WTC11 (cell line): ENCODE results near the gene MTA1. TPM values are rescaled to one million over a fixed set of nuclear protein-coding genes. Genes with fewer than 3 reads are reported as not detected.
A peak's percentile ranks its signal among the peaks of the same experiment; 100 is the strongest.

ENCODE experiments used
- ATAC-seq: fragments of 200-7000 bp; cut with Tn5 transposase; 2 replicates; pipeline ENCODE4 v1.10.0; 2021; ENCODE audit warnings: mild to moderate bottlenecking, moderate library complexity
- CTCF ChIA-PET: fragments of 300-600 bp; sonication (Branson Sonifier 250); formaldehyde crosslinking; loops from one replicate; lab custom pipeline; 2021; ENCODE audit warnings: antibody characterized with exemption; lab: Charles Lee
- POLR2A ChIA-PET: fragments of 350-600 bp; sonication (Branson Sonifier 250); formaldehyde crosslinking; loops from one replicate; lab custom pipeline; 2021; ENCODE audit warnings: antibody characterized with exemption; lab: Charles Lee
- DNase-seq: peaks from one replicate; pipeline ENCODE4 v3.0.0; 2021; ENCODE audit warnings: low spot score
- H3K27ac Mint-ChIP-seq: 2 replicates; pipeline ENCODE4 v1.8.0; 2021; ENCODE audit warnings: mixed read lengths
- H3K27me3 Mint-ChIP-seq: 2 replicates; pipeline ENCODE4 v1.8.0; 2021; ENCODE audit warnings: low read depth, mild to moderate bottlenecking, moderate library complexity, mixed read lengths
- H3K36me3 Mint-ChIP-seq: 2 replicates; pipeline ENCODE4 v1.8.0; 2021; ENCODE audit warnings: mixed read lengths
- H3K4me1 Mint-ChIP-seq: 2 replicates; pipeline ENCODE4 v1.8.0; 2022; ENCODE audit warnings: mixed read lengths
- H3K4me3 Mint-ChIP-seq: 2 replicates; pipeline ENCODE4 v1.8.0; 2021; ENCODE audit warnings: mild to moderate bottlenecking, moderate library complexity, mixed read lengths
- H3K9me3 Mint-ChIP-seq: 2 replicates; pipeline ENCODE4 v1.8.0; 2021; ENCODE audit warnings: mixed read lengths
- CREB1 ChIP-seq: sonication (generic); formaldehyde crosslinking; IDR thresholded peaks from 2 replicates; pipeline ENCODE4 v1.8.0; 2023; ENCODE audit warnings: mild to moderate bottlenecking, missing genetic modification reagents
- CREM ChIP-seq: sonication (generic); formaldehyde crosslinking; IDR thresholded peaks from 2 replicates; pipeline ENCODE4 v1.8.1; 2022; ENCODE audit warnings: mild to moderate bottlenecking, missing genetic modification reagents, moderate library complexity
- ETV6 ChIP-seq: sonication (generic); formaldehyde crosslinking; IDR thresholded peaks from 2 replicates; pipeline ENCODE4 v1.8.1; 2022; ENCODE audit warnings: mild to moderate bottlenecking, missing genetic modification reagents
- MLX ChIP-seq: sonication (generic); formaldehyde crosslinking; IDR thresholded peaks from 2 replicates; pipeline ENCODE4 v1.8.1; 2023; ENCODE audit warnings: mild to moderate bottlenecking, missing genetic modification reagents, moderate library complexity
- NR3C1 ChIP-seq: sonication (generic); formaldehyde crosslinking; conservative IDR thresholded peaks from 2 replicates; pipeline ENCODE4 v1.8.1; 2023; ENCODE audit warnings: low read depth, mild to moderate bottlenecking, missing genetic modification reagents
- RELA ChIP-seq: sonication (generic); formaldehyde crosslinking; IDR thresholded peaks from 2 replicates; pipeline ENCODE4 v1.8.1; 2022; ENCODE audit warnings: missing genetic modification reagents, mild to moderate bottlenecking, borderline replicate concordance
- ZMAT4 ChIP-seq: fragments of 250-450 bp; sonication (Bioruptor Pico); IDR thresholded peaks from 2 replicates; pipeline ENCODE4 v1.9.0; 2021; ENCODE audit warnings: mild to moderate bottlenecking
- ZNF232 ChIP-seq: sonication (generic); formaldehyde crosslinking; IDR thresholded peaks from 2 replicates; pipeline ENCODE4 v1.8.0; 2022; ENCODE audit warnings: mild to moderate bottlenecking, missing genetic modification reagents
- ZNF532 ChIP-seq: fragments of 250-450 bp; sonication (Bioruptor Pico); IDR thresholded peaks from 2 replicates; pipeline ENCODE4 v1.9.0; 2021; ENCODE audit warnings: mild to moderate bottlenecking, borderline replicate concordance
- total RNA-seq: library from RNA; stranded (reverse); gene quantifications from 3 replicates; pipeline ENCODE4 v1.2.3, GENCODE V29; 2021
- TF ChIP-seq, protein P1 (sequence below): sonication (generic); formaldehyde crosslinking; IDR thresholded peaks from 2 replicates; pipeline ENCODE4 v1.8.0; 2023; ENCODE audit warnings: mild to moderate bottlenecking, missing genetic modification reagents
- TF ChIP-seq, protein P2 (sequence below): fragments of 250-450 bp; sonication (Bioruptor Pico); conservative IDR thresholded peaks from 2 replicates; pipeline ENCODE4 v1.9.0; 2021; ENCODE audit warnings: mild to moderate bottlenecking
- TF ChIP-seq, protein P3 (sequence below): sonication (generic); formaldehyde crosslinking; IDR thresholded peaks from 2 replicates; pipeline ENCODE4 v1.8.0; 2022; ENCODE audit warnings: missing genetic modification reagents
- TF ChIP-seq, protein P4 (sequence below): sonication (generic); formaldehyde crosslinking; IDR thresholded peaks from 2 replicates; pipeline ENCODE4 v1.8.1; 2023; ENCODE audit warnings: mild to moderate bottlenecking, missing genetic modification reagents, borderline replicate concordance

MTA1 gene
- total RNA-seq, 1 experiment from 2014 or later: 279 TPM

DNA sequence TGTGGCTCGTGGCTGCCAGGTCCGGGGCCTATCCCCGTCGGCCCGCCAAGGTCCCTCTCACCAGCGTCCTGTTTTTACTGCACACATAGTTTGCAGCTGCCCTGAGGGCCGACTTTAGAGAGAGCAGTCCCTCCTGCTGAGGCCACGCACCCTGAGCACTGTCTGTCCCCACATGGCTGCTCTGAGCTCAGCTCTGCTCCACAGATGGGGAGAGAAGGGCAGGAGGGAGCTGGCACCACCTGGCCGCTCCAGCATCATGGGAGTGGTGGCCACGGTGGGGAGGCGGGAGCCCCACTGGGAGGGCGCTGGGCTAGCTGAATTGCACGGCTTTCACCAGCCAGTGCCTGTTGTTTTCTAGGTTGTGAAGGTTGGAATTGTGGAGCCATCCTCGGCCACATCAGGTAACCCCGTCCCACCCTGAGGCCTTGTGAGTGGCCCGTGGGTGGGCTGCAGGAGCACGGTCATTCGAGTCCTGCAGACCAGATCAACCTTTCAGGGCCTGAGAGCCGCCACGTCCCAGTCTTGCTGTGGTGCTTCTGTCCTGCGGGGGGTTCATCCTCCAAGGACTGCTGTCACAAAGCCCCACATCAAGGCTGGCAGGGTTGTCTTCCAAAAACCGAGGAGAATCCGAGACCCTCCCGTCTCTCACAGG lies 28.7 kb upstream of the MTA1 start:
- Mint-ChIP-seq H3K27ac (no peak overlapping the region), H3K4me3 (no peak overlapping the region), H3K36me3 (peaks cover 3% of the 10 kb centered on the region; the same call in 1 of the 2 replicates), H3K4me1 (no peaks in the 10 kb centered on the region), H3K27me3 (no peaks in the 10 kb centered on the region), H3K9me3 (no peaks in the 10 kb centered on the region)
- DNase-seq (no peak), ATAC-seq (no peak)
- CTCF ChIA-PET: interaction anchor here (1.7 to 3.2 kb wide), 3 partner anchors 13 to 90 kb away, joined by 4 to 18 read pairs (median 9); no protein-coding TSS in a partner anchor
- TF ChIP-seq ZNF232 (CRISPR knock-in tag): no peak
- TF ChIP-seq, protein P1, sequence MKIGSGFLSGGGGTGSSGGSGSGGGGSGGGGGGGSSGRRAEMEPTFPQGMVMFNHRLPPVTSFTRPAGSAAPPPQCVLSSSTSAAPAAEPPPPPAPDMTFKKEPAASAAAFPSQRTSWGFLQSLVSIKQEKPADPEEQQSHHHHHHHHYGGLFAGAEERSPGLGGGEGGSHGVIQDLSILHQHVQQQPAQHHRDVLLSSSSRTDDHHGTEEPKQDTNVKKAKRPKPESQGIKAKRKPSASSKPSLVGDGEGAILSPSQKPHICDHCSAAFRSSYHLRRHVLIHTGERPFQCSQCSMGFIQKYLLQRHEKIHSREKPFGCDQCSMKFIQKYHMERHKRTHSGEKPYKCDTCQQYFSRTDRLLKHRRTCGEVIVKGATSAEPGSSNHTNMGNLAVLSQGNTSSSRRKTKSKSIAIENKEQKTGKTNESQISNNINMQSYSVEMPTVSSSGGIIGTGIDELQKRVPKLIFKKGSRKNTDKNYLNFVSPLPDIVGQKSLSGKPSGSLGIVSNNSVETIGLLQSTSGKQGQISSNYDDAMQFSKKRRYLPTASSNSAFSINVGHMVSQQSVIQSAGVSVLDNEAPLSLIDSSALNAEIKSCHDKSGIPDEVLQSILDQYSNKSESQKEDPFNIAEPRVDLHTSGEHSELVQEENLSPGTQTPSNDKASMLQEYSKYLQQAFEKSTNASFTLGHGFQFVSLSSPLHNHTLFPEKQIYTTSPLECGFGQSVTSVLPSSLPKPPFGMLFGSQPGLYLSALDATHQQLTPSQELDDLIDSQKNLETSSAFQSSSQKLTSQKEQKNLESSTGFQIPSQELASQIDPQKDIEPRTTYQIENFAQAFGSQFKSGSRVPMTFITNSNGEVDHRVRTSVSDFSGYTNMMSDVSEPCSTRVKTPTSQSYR (CRISPR knock-in tag): no peak
- TF ChIP-seq, protein P2, sequence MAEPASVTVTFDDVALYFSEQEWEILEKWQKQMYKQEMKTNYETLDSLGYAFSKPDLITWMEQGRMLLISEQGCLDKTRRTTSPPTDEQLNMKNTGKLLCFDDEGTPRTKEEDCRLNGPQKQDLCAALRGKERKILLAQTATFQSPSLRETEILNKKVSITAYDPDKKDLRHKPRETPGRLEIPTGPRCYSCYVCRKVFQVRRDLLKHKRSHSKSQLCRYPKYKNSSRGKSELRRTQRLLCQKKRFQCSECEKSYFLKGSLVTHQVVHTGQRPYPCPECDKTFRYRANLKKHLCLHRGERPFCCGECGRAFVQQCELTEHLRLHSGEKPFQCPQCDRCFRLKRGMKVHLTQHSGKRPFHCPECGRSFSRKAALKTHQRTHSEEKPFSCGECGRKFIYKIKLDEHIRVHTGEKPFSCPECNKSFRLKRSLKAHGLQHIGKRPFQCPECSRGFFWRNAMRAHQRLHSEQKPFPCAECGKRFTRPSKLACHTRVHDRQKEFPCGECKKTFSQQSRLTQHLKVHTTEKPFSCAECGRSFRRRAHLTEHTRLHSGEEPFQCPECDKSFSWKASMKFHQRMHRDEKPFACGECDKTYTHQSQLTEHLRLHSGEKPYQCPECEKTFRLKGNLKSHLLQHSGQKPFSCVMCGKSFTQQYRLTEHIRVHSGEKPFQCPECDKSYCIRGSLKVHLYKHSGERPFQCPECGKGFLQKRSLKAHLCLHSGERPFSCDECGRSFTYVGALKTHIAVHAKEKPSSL (CRISPR knock-in tag): no peak
- POLR2A ChIA-PET: no interaction called here

GRCh38 chr14:105391541-105391940 lies 28.1 kb upstream of the MTA1 start:
- ATAC-seq (no peak), DNase-seq (no peak)
- Mint-ChIP-seq H3K27ac (peak overlapping the region; percentile 38; the same call in 1 of the 2 replicates), H3K4me3 (no peak overlapping the region), H3K4me1 (no peaks in the 10 kb centered on the region), H3K36me3 (peaks cover 3% of the 10 kb centered on the region; the same call in 1 of the 2 replicates), H3K27me3 (no peaks in the 10 kb centered on the region), H3K9me3 (no peaks in the 10 kb centered on the region)
- ChIA-PET CTCF (interaction anchor here (1.7 kb wide), 1 partner anchor 14 kb away, joined by 4 read pairs; no protein-coding TSS in a partner anchor), POLR2A (no interaction called here)
- TF ChIP-seq ZNF532 (CRISPR knock-in tag) (no peak), RELA (no peak), MLX (CRISPR knock-in tag) (no peak), CREM (CRISPR knock-in tag) (no peak), ETV6 (CRISPR knock-in tag) (no peak), NR3C1 (CRISPR knock-in tag) (no peak), ZMAT4 (CRISPR knock-in tag) (no peak), CREB1 (CRISPR knock-in tag) (no peak)
- TF ChIP-seq, protein P3, sequence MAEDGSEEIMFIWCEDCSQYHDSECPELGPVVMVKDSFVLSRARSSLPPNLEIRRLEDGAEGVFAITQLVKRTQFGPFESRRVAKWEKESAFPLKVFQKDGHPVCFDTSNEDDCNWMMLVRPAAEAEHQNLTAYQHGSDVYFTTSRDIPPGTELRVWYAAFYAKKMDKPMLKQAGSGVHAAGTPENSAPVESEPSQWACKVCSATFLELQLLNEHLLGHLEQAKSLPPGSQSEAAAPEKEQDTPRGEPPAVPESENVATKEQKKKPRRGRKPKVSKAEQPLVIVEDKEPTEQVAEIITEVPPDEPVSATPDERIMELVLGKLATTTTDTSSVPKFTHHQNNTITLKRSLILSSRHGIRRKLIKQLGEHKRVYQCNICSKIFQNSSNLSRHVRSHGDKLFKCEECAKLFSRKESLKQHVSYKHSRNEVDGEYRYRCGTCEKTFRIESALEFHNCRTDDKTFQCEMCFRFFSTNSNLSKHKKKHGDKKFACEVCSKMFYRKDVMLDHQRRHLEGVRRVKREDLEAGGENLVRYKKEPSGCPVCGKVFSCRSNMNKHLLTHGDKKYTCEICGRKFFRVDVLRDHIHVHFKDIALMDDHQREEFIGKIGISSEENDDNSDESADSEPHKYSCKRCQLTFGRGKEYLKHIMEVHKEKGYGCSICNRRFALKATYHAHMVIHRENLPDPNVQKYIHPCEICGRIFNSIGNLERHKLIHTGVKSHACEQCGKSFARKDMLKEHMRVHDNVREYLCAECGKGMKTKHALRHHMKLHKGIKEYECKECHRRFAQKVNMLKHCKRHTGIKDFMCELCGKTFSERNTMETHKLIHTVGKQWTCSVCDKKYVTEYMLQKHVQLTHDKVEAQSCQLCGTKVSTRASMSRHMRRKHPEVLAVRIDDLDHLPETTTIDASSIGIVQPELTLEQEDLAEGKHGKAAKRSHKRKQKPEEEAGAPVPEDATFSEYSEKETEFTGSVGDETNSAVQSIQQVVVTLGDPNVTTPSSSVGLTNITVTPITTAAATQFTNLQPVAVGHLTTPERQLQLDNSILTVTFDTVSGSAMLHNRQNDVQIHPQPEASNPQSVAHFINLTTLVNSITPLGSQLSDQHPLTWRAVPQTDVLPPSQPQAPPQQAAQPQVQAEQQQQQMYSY (CRISPR knock-in tag): no peak
- TF ChIP-seq, protein P4, sequence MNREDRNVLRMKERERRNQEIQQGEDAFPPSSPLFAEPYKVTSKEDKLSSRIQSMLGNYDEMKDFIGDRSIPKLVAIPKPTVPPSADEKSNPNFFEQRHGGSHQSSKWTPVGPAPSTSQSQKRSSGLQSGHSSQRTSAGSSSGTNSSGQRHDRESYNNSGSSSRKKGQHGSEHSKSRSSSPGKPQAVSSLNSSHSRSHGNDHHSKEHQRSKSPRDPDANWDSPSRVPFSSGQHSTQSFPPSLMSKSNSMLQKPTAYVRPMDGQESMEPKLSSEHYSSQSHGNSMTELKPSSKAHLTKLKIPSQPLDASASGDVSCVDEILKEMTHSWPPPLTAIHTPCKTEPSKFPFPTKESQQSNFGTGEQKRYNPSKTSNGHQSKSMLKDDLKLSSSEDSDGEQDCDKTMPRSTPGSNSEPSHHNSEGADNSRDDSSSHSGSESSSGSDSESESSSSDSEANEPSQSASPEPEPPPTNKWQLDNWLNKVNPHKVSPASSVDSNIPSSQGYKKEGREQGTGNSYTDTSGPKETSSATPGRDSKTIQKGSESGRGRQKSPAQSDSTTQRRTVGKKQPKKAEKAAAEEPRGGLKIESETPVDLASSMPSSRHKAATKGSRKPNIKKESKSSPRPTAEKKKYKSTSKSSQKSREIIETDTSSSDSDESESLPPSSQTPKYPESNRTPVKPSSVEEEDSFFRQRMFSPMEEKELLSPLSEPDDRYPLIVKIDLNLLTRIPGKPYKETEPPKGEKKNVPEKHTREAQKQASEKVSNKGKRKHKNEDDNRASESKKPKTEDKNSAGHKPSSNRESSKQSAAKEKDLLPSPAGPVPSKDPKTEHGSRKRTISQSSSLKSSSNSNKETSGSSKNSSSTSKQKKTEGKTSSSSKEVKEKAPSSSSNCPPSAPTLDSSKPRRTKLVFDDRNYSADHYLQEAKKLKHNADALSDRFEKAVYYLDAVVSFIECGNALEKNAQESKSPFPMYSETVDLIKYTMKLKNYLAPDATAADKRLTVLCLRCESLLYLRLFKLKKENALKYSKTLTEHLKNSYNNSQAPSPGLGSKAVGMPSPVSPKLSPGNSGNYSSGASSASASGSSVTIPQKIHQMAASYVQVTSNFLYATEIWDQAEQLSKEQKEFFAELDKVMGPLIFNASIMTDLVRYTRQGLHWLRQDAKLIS: no peak
